Mucosa of descending colon (tissue), 3 donors: ENCODE measurements around the gene ZRSR2. TPM values are rescaled to one million over a fixed set of nuclear protein-coding genes. Genes with fewer than 3 reads are reported as not detected.

Source experiments
- ATAC-seq: fragments of 200-7000 bp; cut with Tn5 transposase; one replicate; pipeline ENCODE4 v1.9.1; 2020; ENCODE audit warnings: mild to moderate bottlenecking, moderate library complexity
- DNase-seq, 3 donors: peaks; one replicate each; pipeline ENCODE4 v3.0.0-alpha.2; 2020
- H3K36me3 ChIP-seq: fragments of 200-600 bp; one replicate; pipeline ENCODE4 v1.8.0; 2021; ENCODE audit warnings: low read depth, mild to moderate bottlenecking
- H3K4me1 ChIP-seq: fragments of 200-600 bp; one replicate; pipeline ENCODE4 v1.8.0; 2021; ENCODE audit warnings: low read depth, mild to moderate bottlenecking
- H3K4me3 ChIP-seq: fragments of 200-600 bp; one replicate; pipeline ENCODE4 v1.8.0; 2021; ENCODE audit warnings: mild to moderate bottlenecking
- H3K9me3 ChIP-seq: fragments of 200-600 bp; one replicate; pipeline ENCODE4 v1.8.0; 2021; ENCODE audit warnings: mild to moderate bottlenecking
- CTCF ChIP-seq: fragments of 200-600 bp; IDR thresholded peaks from one replicate; pipeline ENCODE4 v1.8.0; 2022; ENCODE audit warnings: antibody characterized with exemption, mild to moderate bottlenecking
- intact Hi-C, 2 donors: fragments of 100-400 bp; cut with DNase I in 1 of 2; cut with micrococcal nuclease in 1 of 2; formaldehyde crosslinking; loops; one replicate each; pipeline versions ENCODE4 v1.11.0 to v1.11.1; 2022; cut with DNase I, micrococcal nuclease
- total RNA-seq, 3 donors: library from RNA; stranded (reverse); fragmentation: NEBNext Ultra II Directional in 2 of 3; extraction: Animal tissue kit (Norgen Biotek cat#: 25700) in 2 of 3; gene quantifications; one replicate each; pipeline versions ENCODE4 v1.2.1 to v1.2.4, GENCODE V29; 2021 to 2023
- donor health status: DM: no; HTN: no; CAD: no; lungs with moderate emphysema.
- donor health status: DM: no; HTN: no; CAD: no.
- donor health status: DM: no; HTN: yes; CAD: no.

ZRSR2 gene
- total RNA-seq, 3 donors from 2014 or later = 7.0 to 14.0 (median 11.7) TPM

GRCh38 chrX:15848576-15848975 is 58.3 kb downstream of the ZRSR2 start:
- Histone ChIP-seq H3K9me3 (no peaks in the 10 kb centered on the region), H3K4me3 (no peak overlapping the region), H3K36me3 (no peaks in the 10 kb centered on the region), H3K4me1 (no peaks in the 10 kb centered on the region)
- TF ChIP-seq CTCF = no peak
- intact Hi-C loops = no loop called here
- DNase-seq (no peak), ATAC-seq (no peak)

- DNase-seq (no peak), ATAC-seq (no peak)
- intact Hi-C loops = no loop called here
- Histone ChIP-seq H3K9me3 (no peaks in the 10 kb centered on the region), H3K36me3 (no peaks in the 10 kb centered on the region), H3K4me1 (no peaks in the 10 kb centered on the region), H3K4me3 (no peak overlapping the region)
- TF ChIP-seq CTCF = no peak
Observed at GRCh38 chrX:15849555-15849954, 59.3 kb downstream of the ZRSR2 start.

- Histone ChIP-seq H3K36me3 (no peaks in the 10 kb centered on the region), H3K4me1 (no peaks in the 10 kb centered on the region), H3K4me3 (no peak overlapping the region), H3K9me3 (no peaks in the 10 kb centered on the region)
- TF ChIP-seq CTCF = no peak
- intact Hi-C loops = no loop called here
- ATAC-seq (no peak), DNase-seq (no peak)
Observed at GRCh38 chrX:15853586-15854079, 63.3 kb downstream of the ZRSR2 start.

GRCh38 chrX:15854080-15854655 is 63.9 kb downstream of the ZRSR2 start:
- peak; percentile 51 to 80 (median 67) for DNase-seq
- intact Hi-C loops = no loop called here
- H3K4me1 ChIP-seq = no peaks in the 10 kb centered on the region
- H3K36me3 ChIP-seq = no peaks in the 10 kb centered on the region
- ATAC-seq = peak; percentile 22
- no peak for TF ChIP-seq CTCF
- peak overlapping the region; percentile 44 for H3K4me3 ChIP-seq
- no peaks in the 10 kb centered on the region for H3K9me3 ChIP-seq

- ATAC-seq = peak; percentile 98
- no peak for TF ChIP-seq CTCF
- Histone ChIP-seq H3K9me3 (no peaks in the 10 kb centered on the region), H3K4me3 (peak within 1 kb of the TSS; percentile 44), H3K4me1 (no peaks in the 10 kb centered on the region), H3K36me3 (no peaks in the 10 kb centered on the region)
- intact Hi-C loops = no loop called here
- peak; percentile 90 to 98 (median 95) for DNase-seq
Observed at GRCh38 chrX:15854712-15855567, 64.7 kb downstream of the ZRSR2 start, which contains the start of gene AP1S2. Gene AP1S2 (minus strand): TSS chrX:15854813. CDS start chrX:15852524, 2,289 bp downstream.
